Measurements from ENCODE around the gene GPR35. TPM values are rescaled to one million over a fixed set of nuclear protein-coding genes. Genes with fewer than 3 reads are reported as not detected.

The GPR35 gene
- total RNA-seq, 6 donors from 2014 or later, result 1.9 to 14.7 (median 4.6) TPM

- WGBS, 2 donors, result 94 to 97% methylated on average over 11 to 13 of the region's 13 CpGs
- Histone ChIP-seq H3K27me3 (no peaks in the 10 kb centered on the region), H3K36me3 (peaks cover 0 to 67% (median 49%) of the 10 kb centered on the region in 4 donors), H3K4me3 (no peak overlapping the region), H3K27ac (no peak overlapping the region), H3K4me1 (peaks cover 15 to 20% (median 15%) of the 10 kb centered on the region in 4 donors), H3K9me3 (no peaks in the 10 kb centered on the region)
- DNase-seq (peak in 1 of 2 donors; percentile 75), ATAC-seq (ENCODE audit: low FRiP score in 2 of 2) (no peak)
- TF ChIP-seq POLR2A (IDR thresholded peaks at IDR 0.05) (no peak), EP300 (IDR thresholded peaks at IDR 0.05) (no peak), POLR2AphosphoS5 (IDR thresholded peaks at IDR 0.05) (no peak), CTCF (IDR thresholded peaks at IDR 0.05) (no peak)
Observed at GRCh38 chr2:240591784-240592183, 33.5 kb upstream of the GPR35 start.

- no peaks in the 10 kb centered on the region for H3K9me3 ChIP-seq
- 89 to 96% methylated on average over 10 to 20 of the region's 20 CpGs for WGBS, 2 donors
- no peak overlapping the region for H3K4me3 ChIP-seq
- no peak for ATAC-seq (ENCODE audit: low FRiP score in 2 of 2)
- H3K27me3 ChIP-seq, result no peaks in the 10 kb centered on the region
- DNase-seq, result peak in 1 of 2 donors; percentile 55
- peaks cover 4 to 7% (median 4%) of the 10 kb centered on the region in 4 donors for H3K4me1 ChIP-seq
- TF ChIP-seq POLR2AphosphoS5 (IDR thresholded peaks at IDR 0.05), result no peak
- no peak for TF ChIP-seq EP300 (IDR thresholded peaks at IDR 0.05)
- TF ChIP-seq POLR2A (IDR thresholded peaks at IDR 0.05), result no peak
- TF ChIP-seq CTCF (IDR thresholded peaks at IDR 0.05), result no peak
- no peak overlapping the region for H3K27ac ChIP-seq
- H3K36me3 ChIP-seq, result peaks cover 1 to 80% (median 59%) of the 10 kb centered on the region in 4 donors
Observed at GRCh38 chr2:240593026-240593702, 32.1 kb upstream of the GPR35 start.

DNA sequence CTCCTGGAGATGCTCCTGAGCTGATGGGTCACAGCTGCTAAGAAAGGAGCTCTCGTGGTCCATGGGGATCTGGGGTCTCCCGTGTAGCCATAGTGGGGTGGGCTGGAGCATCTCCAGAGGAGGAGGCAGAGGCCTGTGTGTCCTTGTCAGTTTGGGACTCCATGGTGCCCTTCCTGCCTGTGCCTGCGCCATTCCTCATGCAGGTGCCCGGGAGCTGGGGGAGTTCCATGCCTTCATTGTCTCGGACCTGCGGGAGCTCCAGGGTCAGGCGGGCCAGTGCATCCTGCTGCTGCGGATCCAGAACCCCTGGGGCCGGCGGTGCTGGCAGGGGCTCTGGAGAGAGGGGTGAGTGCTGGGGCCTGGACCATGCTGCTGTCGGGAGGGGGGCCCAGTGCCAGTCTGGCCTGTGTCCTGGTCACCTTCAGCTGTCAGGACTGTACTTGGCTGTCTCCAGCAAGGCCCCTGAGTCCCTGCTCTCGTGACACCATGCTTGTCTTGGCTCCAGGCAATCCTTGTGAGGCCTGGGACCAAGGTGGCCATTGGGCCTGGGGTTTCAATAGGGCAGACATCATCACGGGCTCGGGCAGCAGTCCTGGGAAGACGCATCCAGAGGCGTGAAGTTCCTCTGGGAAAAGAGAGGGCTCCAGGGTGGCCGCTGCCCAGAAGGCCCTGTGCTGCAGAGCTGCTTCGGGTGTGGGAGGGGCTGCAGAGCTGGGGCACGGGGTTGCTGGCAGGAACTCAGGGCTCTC is 31.4 kb upstream of the GPR35 start:
- H3K27ac ChIP-seq, result no peak overlapping the region
- no peaks in the 10 kb centered on the region for H3K9me3 ChIP-seq
- peak in 1 of 2 donors; percentile 69 for DNase-seq
- 88 to 95% methylated on average over 7 to 18 of the region's 19 CpGs for WGBS, 2 donors
- TF ChIP-seq CTCF (IDR thresholded peaks at IDR 0.05) (no peak), POLR2AphosphoS5 (IDR thresholded peaks at IDR 0.05) (no peak), EP300 (IDR thresholded peaks at IDR 0.05) (no peak), POLR2A (IDR thresholded peaks at IDR 0.05) (no peak)
- no peaks in the 10 kb centered on the region for H3K4me1 ChIP-seq
- H3K27me3 ChIP-seq, result no peaks in the 10 kb centered on the region
- H3K36me3 ChIP-seq, result peaks cover 3 to 87% (median 66%) of the 10 kb centered on the region in 4 donors
- H3K4me3 ChIP-seq, result no peak overlapping the region
- no peak for ATAC-seq (ENCODE audit: low FRiP score in 2 of 2)

DNA sequence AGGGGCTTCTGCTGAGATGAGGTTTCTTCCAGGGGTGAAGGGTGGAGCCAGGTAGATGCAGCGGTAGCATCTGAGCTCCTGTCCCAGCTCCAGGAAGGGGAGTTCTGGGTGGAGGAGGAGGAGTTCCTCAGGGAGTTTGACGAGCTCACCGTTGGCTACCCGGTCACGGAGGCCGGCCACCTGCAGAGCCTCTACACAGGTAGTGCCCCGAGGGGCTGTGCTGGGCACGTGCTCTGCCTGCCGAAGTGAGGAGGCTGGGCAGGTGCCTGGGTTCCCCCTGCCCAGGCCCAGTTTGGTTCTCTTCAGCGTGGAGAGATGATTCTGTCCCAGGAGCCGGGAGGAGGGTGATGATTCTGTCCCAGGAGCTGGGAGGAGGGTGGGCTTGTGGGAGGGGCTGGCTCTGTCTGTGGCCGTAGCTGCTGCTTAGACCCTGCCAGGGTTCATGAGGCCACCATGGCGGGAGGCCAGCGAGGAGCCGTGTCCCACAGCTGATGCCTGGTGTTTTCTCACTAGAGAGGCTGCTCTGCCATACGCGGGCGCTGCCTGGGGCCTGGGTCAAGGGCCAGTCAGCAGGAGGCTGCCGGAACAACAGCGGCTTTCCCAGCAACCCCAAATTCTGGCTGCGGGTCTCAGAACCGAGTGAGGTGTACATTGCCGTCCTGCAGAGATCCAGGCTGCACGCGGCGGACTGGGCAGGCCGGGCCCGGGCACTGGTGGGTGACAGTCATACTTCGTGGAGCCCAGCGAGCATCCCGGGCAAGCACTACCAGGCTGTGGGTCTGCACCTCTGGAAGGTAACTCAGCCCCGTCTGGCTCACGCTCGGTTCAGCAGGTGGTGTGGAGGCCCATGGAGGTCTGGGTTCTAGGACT is 30.5 kb upstream of the GPR35 start:
- H3K4me1 ChIP-seq, result no peaks in the 10 kb centered on the region
- 76 to 92% methylated on average over 10 to 24 of the region's 34 CpGs for WGBS, 2 donors
- ATAC-seq (ENCODE audit: low FRiP score in 2 of 2), result no peak
- peak in 1 of 2 donors; percentile 81 for DNase-seq
- H3K36me3 ChIP-seq, result peaks cover 3 to 89% (median 71%) of the 10 kb centered on the region in 4 donors
- no peak overlapping the region for H3K27ac ChIP-seq
- H3K4me3 ChIP-seq, result no peak overlapping the region
- H3K9me3 ChIP-seq, result no peaks in the 10 kb centered on the region
- TF ChIP-seq POLR2A (IDR thresholded peaks at IDR 0.05) (no peak), POLR2AphosphoS5 (IDR thresholded peaks at IDR 0.05) (no peak), EP300 (IDR thresholded peaks at IDR 0.05) (no peak), CTCF (IDR thresholded peaks at IDR 0.05) (no peak)
- no peaks in the 10 kb centered on the region for H3K27me3 ChIP-seq

Data from upper lobe of left lung (tissue), 6 donors.